Hepatic stellate cell (primary cell): ENCODE measurements around the gene POT1.
"Not testable (repeated sequence)": the region's sequence is repeated elsewhere in the genome, so short reads cannot be mapped to it uniquely, and the experiment has no call there.

Experiments
- DNase-seq: peaks from one replicate; pipeline ENCODE4 v3.0.0; 2011; ENCODE audit warnings: low spot score

The POT1 gene, protein sequence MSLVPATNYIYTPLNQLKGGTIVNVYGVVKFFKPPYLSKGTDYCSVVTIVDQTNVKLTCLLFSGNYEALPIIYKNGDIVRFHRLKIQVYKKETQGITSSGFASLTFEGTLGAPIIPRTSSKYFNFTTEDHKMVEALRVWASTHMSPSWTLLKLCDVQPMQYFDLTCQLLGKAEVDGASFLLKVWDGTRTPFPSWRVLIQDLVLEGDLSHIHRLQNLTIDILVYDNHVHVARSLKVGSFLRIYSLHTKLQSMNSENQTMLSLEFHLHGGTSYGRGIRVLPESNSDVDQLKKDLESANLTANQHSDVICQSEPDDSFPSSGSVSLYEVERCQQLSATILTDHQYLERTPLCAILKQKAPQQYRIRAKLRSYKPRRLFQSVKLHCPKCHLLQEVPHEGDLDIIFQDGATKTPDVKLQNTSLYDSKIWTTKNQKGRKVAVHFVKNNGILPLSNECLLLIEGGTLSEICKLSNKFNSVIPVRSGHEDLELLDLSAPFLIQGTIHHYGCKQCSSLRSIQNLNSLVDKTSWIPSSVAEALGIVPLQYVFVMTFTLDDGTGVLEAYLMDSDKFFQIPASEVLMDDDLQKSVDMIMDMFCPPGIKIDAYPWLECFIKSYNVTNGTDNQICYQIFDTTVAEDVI

DNA sequence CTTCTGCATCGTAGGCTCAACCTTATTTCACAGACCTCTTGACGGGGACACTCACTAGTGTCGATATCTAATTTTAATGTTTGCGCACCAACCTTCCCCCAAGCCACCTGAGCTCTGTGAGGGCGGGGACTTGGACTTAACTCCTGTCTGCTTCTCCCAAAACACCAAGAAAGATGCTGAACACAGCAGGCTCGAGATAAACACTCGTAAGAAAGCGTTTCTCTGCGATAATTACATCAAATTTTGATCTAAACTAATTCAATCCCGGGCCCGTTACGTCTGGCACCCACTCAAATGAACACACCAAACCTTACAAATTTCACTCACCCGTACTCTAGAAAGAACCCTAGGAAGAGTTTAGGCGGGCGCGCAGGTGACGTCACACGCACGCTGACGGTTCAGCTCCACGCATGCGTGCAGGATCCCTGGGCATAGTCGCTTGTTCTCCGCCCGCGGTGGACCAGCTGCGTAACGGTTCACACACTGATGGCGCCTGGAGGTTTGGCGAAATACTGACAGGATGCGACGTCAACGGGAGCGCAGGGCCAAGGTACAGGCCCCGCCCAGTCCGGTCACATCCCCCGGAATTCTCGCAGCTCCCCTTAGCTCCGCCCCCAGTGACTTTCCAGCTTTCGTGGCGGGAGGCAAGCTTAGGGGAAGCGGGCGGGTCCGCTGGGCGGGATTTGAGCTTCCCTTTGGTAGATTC, at the start of gene POT1:
TSS of gene POT1 (minus strand) at position 359 of the 706 bp plus-strand sequence. CDS start 32,652 bp downstream, outside the sequence.
- DNase-seq: peak; percentile 88

DNA sequence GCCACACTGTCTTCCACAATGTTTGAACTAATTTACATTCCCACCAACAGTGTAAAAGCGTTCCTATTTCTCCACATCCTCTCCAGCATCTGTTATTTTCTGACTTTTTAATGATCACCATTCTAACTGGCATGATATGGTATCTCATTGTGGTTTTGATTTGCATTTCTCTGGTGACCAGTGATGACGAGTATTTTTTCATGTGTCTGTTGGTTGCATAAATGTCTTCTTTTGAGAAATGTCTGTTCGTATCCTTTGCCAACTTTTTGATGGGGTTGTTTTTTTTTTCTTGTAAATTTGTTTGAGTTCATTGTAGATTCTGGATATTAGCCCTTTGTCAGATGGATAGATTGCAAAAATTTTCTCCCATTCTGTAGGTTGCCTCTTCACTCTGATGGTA, 45.5 kb upstream of the POT1 start:
- not testable (repeated sequence) for DNase-seq

DNA sequence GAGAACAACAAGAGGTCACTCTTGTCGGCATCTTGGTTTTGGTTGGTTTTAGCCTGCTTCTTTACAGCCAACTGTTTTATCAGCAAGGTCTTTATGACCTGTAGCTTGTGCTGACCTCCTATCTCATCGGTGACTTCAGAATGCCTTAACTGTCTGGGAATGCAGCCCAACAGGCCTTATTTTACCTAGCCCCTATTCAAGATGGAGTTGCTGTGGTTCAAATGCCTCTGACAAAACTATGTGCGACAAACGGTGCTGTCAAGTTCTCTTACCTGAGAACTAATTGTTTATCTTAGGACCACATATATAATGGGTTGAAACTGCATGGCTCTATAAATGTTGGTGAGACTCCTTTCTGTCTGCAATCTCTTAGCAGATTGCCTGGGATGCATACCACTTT, 35.9 kb upstream of the POT1 start:
- no peak for DNase-seq

DNA sequence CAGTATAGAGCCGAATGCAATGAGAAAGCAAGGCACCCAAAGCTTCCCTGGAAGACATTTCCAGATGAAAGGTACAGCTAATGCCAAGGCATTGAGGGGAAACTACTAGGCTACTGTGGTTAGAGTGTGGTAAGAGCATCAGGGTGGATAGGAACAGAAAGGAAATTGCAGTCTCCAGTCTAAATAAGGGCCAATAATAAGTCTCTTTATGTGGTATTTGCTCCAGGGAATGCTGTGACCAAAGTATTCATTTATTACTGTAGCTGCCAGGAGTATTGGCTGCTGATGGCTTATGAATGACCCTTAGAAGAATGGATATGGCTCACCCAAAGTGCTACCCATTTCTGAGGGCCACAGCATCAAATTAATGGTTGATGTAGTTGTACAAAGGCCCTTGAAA, 30.1 kb upstream of the POT1 start:
- DNase-seq: no peak

DNA sequence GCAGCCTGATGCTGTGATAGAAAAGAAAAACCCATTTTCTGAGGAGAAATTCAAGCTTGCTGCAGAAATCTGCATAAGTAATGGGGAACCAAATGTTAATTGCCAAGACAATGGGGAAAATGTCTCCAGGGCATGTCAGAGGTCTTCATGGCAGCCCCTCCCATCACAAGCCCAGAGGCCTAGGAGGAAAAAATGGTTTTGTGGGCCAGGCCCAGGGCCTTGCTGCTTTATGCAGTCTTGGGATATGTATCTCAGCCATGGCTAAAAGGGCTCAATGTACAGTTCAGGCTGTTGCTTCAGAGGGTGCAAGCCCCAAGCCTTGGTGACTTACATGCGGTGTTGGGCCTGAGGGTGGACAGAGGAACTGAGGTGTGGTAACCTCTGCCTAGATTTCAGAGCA, 28.3 kb upstream of the POT1 start:
- not testable (repeated sequence) for DNase-seq

DNA sequence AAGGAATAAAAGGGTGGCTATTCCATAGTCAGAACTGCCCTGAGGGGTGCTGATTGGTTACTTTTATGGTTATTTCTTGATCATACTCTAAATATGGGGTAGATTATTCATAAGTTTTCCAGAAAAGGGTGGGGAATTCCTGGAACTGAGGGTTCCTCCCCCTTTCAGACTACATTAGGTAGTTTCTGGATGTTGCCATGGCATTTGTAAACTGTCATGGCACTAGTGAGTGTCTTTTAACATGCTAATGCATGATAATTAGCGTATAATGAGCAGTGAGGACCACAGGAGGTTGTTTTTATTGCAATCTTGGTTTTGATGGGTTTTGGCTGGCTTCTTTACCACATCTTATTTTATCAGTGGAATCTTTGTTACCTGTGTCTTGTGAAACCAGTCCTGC, 26.5 kb upstream of the POT1 start:
- DNase-seq: no peak

DNA sequence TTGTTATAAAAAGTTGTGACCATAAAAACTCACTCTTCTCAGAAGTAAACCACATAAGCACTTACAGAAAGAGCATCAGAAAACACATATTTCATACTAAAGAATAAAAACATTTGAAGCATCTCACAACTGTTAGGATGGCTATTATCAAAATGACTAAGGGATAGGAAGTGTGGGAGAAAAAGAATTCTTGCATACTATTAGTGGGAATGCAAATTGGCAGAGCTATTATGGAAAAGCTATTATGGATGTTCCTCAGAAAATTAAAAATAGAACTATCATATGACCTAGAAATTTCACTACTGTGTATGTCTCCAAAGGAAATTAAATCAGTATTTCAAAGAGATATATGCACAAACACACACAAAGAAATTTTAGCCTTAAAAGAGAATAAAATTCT, 25.2 kb upstream of the POT1 start:
- DNase-seq: no peak

DNA sequence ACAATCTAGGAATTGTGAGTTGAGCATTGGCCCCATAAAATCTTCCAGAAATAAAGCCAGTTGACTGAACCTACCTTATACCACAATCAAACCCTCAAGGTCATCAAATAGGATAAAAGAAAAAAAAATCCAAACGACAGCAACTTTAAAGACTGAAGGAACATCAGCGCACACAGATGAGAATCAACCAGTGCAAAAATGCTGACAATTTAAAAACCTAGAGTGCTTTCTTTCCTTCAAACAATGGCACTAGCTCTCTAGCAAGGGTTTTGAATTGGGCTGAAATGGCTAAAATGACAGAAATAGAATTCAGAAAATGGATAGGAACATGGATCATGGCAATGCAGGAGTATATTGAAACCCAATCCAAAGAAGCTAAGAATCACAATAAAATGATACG, 16.1 kb upstream of the POT1 start:
- DNase-seq: no peak

DNA sequence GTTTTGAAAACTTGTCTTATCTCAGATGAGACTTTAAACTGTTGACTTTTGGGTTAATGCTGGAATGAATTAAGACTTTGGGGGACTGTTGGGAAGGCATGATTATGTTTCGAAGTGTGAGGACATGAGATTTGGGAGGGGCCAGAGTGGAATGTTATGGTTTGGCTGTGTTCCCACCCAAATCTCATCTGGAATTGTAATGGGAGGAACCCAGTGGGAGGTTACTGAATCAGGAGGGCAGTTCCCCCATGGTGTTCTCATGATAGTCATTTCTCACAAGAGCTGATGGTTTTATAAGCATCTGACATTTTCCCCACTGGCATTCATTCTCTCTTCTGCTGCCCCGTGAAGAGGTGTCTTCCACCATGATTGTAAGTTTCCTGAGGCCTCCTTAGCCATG, 13.8 kb upstream of the POT1 start:
- no peak for DNase-seq

DNA sequence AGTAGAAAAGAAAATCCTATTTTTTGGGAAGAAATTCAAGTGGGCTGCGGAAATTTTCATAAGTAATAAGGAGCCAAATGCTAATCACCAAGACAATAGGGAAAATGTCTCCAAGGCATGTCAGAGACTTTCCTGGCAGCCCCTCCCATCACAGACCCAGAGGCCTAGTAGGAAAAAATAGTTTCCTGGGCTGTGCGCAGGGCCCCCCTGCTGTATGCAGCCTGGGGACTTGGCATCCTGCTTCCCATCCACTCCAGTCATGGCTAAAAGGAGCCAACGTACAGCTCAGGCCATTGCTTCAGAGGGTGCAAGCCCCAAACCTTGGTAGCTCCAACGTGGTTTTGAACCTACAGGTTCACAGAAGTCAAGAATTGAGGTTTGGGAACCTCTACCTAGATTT, 12.8 kb upstream of the POT1 start:
- no peak for DNase-seq

DNA sequence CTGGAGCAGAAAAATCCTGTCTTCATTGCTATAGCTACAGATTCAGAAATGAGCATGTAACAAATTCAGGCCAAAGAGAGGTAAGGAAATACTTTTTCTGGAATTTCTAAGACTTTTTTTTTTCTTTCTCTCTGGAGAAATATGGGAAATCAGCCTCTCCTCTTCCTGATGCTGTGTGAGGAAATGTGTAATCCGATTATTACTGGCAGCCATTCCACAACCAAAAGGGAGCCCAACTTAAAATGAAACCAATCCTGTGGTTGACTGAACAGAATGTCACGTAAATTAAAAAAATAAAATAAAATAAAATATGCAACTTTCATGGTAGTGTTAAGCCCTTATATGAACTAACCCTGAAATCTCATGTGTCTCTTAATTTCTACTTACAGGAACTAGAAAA, 10.7 kb upstream of the POT1 start:
- peak; percentile 5 for DNase-seq

DNA sequence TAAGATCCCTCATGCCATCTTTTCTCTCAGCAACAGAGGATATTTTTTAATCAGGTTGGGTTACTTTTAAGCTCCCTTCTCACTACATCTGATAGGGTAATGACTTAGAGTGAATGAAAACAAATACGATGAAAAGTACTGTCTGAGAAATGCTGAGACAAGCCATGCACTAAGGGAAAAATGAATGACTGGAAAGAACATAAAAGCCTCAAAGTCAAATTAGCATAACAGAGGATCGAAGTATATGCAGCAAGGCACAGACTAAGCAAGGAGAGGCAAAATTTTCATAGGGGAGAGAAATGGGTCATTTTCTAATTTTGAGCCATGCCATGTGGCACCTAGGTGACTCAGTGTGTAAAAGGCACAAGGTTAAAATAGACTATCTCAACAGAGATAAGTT, 8.5 kb upstream of the POT1 start:
- DNase-seq: no peak

DNA sequence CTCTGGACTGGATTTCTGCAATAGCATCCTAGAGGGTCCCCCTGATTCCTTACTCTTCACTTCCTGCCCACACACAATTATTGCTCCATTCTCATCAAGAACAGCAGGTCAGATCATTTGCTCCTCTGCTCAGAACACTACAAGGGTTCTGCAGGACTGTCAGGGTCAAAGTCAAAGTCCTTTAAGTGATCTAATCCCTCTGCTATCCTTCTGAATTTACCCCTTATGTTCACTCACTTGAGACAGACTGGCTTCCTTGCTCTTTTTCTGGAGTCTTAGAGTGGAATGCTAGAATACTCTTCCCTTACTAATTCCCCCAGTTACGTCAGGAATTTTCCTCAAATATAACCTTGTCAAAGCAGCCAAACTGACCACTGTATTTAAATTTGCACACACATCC, 7.5 kb upstream of the POT1 start:
- DNase-seq: no peak

DNA sequence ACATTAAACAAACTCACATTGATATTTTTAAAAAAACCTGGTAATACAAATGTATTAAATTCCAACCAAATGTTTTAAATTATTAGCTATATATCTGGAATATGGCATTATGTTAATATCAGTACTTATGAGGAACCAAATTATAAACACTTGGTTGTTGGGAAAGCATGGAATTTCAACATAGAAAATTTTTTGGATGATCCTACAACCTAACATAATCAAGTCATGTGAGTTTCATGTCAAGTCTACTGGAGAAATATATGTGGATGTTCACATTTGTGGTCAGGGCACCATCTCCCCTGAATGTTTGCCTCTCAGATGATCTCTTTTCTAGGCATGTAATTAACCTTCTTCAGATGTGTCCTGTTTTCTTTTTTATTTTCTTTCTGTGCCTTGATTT, 5.2 kb upstream of the POT1 start:
- no peak for DNase-seq

DNA sequence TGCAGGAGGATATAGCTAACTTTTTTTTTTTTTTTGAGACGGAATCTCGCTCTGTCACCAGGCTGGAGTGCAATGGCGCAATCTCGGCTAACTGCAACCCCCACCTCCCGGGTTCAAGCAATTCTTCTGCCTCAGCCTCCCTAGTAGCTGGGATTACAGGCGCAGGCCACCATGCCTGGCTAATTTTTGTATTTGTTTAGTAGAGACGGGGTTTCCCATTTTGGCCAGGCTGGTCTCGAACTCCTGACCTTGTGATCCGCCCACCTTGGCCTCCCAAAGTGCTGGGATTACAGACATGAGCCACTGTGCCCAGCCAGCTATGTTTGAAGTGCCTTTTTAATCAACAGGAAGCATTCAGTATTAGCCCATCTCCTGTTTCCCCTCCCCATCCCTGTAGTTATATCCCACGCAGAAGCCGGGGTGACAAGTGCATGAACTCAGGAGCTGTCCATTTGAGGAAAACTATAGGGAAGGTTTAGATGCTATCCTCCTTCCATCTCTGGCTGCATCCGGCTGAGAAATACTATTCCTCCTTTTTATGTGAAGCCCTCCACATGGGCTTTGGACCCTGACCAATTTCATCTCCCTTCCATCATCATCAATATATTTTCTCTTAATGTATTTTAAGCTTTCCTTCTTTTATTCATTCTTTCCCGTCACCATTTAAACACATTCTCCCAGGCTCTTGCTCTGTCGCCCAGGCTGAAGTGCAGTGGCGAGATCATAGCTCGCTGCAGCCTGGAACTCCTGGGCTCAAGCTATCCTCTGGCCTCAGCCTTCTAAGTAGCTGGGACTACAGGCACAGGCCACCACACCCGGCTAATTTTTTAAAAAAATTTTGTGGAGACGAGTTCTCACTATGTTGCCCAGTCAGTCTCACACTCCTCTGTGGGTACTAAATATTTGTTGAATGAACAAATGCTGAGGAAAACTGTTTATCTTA, 1.3 kb upstream of the POT1 start:
- no peak for DNase-seq

DNA sequence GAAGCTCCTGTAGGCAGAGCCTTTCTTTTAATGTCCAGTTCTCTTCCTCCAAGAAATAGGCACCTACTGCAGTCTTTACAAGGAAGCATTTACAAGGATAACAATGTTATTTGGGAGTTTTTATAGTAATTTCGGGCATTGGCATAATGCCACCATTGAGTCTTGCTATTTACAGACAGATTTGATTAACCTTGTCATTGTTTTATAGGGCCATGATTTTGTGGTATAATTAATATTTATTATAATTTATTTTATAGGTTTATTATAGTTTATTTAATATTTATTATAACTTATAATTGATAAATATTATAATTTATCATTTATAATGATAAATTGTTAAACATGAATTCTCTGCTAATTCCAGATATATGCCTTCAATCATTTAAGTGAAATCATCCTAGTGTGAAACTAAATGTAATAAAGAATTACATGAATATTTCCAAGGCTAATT, 573 bp upstream of the POT1 start:
- no peak for DNase-seq

DNA sequence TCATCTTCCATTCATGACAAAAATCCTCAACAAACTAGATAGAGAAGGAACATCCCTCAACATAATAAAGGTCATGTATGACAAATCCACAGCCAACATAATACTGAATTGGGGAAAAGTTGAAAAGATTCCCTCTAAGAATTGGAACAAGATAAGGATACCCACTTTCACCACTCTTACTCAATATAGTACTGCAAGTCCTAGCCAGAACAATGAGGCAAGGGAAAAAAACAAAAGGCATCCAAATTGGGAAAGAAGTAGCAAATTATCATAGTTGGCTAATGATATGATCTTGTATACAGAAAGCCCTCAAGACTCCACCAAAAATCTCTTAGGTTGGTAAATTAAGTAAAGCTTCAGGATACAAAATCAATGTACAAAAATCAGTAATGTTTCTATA, 4.7 kb downstream of the POT1 start:
- DNase-seq: no peak

DNA sequence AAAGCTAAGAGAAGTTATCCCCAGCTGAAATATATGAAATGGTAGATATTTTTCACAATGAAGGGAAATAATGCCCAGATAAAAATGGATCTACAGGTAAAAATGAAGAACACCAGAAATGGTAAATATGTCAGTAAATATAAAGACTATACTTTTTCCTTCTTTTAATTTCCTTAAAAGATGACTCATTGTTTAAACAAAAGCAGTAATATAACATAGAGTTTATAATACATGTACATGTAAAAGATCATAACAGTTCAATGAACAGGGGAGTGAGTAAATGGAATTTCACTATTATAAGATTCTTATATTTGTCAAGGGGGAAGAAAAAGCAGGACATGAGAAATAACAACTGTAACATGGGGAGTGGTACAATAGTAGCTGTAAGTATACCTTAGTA, 7.4 kb downstream of the POT1 start:
- no peak for DNase-seq

DNA sequence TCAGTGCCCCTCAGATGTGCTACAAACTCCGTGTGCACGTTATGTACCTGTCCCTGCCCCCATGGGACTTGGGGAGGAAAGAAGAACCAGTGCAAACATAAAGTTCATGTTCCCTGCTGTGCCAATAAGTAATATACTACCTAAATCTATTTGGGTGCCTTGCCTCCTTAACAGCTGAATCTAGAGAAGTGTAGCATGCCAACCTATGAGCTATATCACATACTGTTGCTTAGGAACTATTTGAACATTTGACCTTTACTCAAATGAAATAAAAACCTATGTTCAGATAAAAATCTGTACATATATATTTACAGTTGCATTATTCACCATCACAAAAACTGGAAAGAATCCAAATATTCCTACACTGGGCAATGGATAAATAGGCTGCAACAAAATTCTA, 9.8 kb downstream of the POT1 start:
- no peak for DNase-seq

DNA sequence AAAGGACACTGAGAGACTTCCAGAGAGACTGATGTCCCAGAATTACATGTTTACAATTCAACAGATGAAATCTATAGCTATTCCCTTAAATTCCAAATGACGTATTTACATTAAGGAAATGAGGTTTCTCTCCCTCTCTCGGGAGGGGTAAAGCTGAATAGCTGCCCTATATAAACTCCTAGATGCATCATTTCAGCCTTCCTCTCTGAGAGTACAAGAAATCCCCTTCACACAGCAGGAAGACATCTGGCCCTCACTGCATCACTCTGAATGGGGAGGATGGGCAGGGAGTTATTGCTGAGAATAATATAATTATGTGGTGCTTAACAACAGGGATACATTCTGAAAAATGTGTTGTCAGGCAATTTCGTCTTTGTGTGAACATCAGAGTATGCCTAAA, 11.0 kb downstream of the POT1 start:
- DNase-seq: no peak

DNA sequence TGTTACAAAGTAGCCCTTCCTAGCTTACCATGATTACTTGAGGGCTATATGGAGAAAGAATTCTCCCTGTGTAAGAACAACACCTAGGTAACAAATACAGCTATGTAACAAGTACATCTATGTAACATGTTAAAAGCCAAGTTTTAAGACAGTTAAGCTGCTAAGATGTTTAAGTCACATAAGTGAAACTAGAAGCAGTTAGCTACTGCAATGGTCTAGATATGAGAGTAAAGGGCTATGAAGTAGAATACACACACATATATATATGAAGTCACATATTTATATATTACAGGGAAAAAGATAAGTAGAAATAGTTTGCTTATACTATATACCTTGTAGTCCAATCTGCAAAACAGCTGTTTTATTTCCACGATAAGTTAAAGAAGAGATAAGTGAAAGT, 14.4 kb downstream of the POT1 start:
- no peak for DNase-seq

DNA sequence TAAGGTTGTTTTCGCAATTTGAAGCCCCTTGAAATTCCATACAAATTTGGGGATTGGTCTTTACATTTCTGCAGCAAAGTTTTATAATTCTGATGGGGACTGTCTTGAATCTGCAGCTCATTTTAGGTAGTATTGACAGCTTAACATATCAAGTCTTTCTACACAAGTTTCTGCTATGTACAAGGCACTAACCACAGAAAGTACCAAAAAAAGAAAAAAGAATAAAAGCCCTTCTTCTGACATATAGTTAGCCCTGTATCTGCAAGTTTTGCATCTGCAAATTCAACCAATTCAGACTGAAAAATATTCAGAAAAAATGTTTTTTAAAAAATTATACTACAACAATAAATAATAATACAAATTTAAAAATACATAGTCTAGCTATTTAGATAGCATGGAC, 15.3 kb downstream of the POT1 start:
- no peak for DNase-seq
